Calu3 (cell line): ENCODE data around the gene SMIM44. TPM values are rescaled to one million over a fixed set of nuclear protein-coding genes. Genes with fewer than 3 reads are reported as not detected.

Source experiments
- BruUV-seq: library from RNA; stranded (reverse); fragments of 400-500 nt; replicated peaks from 2 replicates; lab custom pipeline; 2021; lab: Mats Ljungman, UMichigan
- CTCF ChIA-PET: fragments of 300-600 bp; sonication (Branson Sonifier 250); formaldehyde crosslinking; loops from one replicate; lab custom pipeline; 2022; ENCODE audit warnings: antibody characterized with exemption; lab: Charles Lee
- DNase-seq: peaks from one replicate; pipeline ENCODE4 v3.0.0; 2022
- H3K27ac Mint-ChIP-seq: one replicate; pipeline ENCODE4 v1.8.0; 2022; ENCODE audit warnings: mixed read lengths; ENCODE audit not compliant: unreplicated experiment
- H3K27me3 Mint-ChIP-seq: one replicate; pipeline ENCODE4 v1.8.0; 2022; ENCODE audit warnings: mixed read lengths; ENCODE audit not compliant: unreplicated experiment
- H3K36me3 Mint-ChIP-seq: one replicate; pipeline ENCODE4 v1.8.0; 2022; ENCODE audit warnings: mild to moderate bottlenecking, moderate library complexity, mixed read lengths; ENCODE audit not compliant: insufficient read depth, unreplicated experiment
- H3K4me1 Mint-ChIP-seq: one replicate; pipeline ENCODE4 v1.8.0; 2022; ENCODE audit warnings: mild to moderate bottlenecking, low read depth, mixed read lengths; ENCODE audit not compliant: unreplicated experiment
- H3K4me3 Mint-ChIP-seq: one replicate; pipeline ENCODE4 v1.8.0; 2022; ENCODE audit warnings: mild to moderate bottlenecking, low read depth, moderate library complexity, mixed read lengths; ENCODE audit not compliant: unreplicated experiment
- H3K9me3 Mint-ChIP-seq: one replicate; pipeline ENCODE4 v1.8.0; 2022; ENCODE audit warnings: low read depth, mixed read lengths; ENCODE audit not compliant: unreplicated experiment
- intact Hi-C: fragments of 100-400 bp; cut with micrococcal nuclease; formaldehyde crosslinking; loops from one replicate; pipeline ENCODE4 v1.10.0; 2022; ENCODE audit not compliant: unreplicated experiment
- total RNA-seq: library from RNA; stranded (reverse); gene quantifications from 2 replicates; pipeline ENCODE4 v1.2.3, GENCODE V29; 2022
- TF ChIP-seq, protein P1 (sequence below): fragments of 200-600 bp; IDR thresholded peaks from one replicate; pipeline ENCODE4 v1.8.0; 2022; ENCODE audit warnings: antibody characterized with exemption; ENCODE audit not compliant: unreplicated experiment

Gene SMIM44
- total RNA-seq, 1 experiment from 2014 or later = not detected

DNA sequence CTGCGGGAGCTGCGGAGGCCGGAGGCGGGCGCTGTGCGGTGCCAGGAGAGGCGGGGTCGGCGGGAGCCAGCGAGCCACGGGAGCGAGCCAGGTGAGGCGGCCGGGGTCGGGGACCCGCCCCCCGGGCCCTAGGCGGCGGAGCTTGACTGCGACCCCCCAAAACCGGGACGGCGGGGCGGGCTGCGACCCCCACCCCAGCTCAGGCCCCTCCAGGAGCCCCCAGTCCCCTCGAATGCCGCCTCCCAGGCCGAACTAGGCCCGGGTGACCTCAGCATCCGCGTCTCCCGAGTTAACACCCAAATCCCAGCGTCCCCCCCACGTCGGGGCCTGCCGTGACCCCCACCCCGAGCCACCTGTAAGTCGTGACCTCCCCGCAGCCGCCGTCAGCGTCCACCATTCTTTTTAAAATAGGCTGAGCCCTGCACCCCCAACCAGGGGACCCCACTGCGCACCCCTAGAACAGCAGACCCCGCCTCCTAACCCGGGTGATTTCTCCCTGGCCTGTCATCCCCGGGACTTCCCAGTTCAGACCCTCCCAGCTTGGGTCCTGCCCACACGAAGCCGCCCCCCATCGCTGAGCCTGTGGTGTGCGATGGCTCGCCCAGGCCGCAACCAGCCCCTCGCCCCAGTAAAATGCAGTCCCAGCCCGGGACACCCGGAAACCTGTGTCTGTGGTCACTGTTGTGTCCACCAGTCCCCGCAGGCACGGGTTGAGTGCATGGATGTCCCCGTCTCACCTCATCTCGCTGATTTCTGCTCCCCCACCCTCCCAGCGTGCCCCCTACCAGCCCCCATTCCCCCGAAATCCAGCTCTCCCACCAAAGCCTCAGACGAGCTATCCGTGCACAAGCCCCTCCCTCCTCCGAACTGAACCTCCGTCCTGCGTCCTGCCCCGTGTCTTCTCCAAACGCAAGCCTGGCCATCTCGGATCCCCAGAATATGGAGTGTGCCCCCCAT is 23.4 kb upstream of the SMIM44 start:
- no peaks in the 10 kb centered on the region for H3K27me3 Mint-ChIP-seq
- TF ChIP-seq, protein P1, sequence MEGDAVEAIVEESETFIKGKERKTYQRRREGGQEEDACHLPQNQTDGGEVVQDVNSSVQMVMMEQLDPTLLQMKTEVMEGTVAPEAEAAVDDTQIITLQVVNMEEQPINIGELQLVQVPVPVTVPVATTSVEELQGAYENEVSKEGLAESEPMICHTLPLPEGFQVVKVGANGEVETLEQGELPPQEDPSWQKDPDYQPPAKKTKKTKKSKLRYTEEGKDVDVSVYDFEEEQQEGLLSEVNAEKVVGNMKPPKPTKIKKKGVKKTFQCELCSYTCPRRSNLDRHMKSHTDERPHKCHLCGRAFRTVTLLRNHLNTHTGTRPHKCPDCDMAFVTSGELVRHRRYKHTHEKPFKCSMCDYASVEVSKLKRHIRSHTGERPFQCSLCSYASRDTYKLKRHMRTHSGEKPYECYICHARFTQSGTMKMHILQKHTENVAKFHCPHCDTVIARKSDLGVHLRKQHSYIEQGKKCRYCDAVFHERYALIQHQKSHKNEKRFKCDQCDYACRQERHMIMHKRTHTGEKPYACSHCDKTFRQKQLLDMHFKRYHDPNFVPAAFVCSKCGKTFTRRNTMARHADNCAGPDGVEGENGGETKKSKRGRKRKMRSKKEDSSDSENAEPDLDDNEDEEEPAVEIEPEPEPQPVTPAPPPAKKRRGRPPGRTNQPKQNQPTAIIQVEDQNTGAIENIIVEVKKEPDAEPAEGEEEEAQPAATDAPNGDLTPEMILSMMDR = no peak
- intact Hi-C loops = no loop called here
- peak overlapping the region; percentile 69 for H3K27ac Mint-ChIP-seq
- BruUV-seq = no TSS peak
- H3K4me1 Mint-ChIP-seq = peaks cover 8% of the 10 kb centered on the region
- peaks cover 28% of the 10 kb centered on the region for H3K36me3 Mint-ChIP-seq
- no peak for DNase-seq
- CTCF ChIA-PET = interaction anchor here (0.6 kb wide), 1 partner anchor 1065 kb away, joined by 5 read pairs; no protein-coding TSS in a partner anchor
- no peaks in the 10 kb centered on the region for H3K9me3 Mint-ChIP-seq
- H3K4me3 Mint-ChIP-seq = peak overlapping the region; percentile 92

DNA sequence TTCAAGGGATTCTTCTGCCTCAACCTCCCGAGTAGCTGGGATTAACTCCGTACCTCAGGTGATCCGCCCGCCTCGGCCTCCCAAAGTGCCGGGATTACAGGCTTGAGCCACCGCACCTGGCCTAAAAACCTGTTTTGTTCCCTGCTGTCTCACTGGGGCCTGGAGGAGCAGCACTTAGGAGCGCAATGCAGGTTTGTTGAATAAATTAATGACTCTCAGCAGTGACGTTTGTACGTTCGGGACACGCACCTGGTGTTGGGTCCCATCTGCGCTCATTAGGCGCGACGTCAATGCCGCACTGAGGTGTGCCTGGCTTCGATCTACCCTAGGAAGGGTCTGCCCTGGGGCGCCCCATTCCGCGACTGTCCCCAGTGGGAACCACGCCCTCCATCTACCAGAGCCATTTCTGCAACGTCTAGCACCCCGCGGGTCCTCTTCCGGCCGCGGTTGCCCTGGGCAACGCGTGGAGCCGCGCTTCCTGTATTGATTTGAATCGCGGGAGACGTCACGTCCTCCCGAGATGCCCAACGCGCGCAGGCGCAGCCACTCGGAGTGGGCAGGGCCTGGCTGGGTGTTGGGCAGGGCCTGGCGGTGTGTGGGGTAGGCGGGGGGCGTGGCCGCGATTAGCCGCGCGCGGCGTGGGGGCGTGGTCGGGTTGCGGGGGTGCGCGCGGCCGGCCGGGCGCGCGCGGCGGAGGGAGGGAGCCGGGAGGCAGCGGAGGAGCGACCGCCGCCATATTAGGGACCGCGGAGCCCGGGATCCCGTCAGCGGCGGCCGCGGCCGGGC is 22.6 kb upstream of the SMIM44 start, which contains the start of gene FZR1:
Gene FZR1, plus strand, starts transcription at position 714 of the 786 bp plus-strand sequence. CDS start 16,679 bp downstream, outside the sequence.
- peaks cover 8% of the 10 kb centered on the region for H3K4me1 Mint-ChIP-seq
- peaks cover 33% of the 10 kb centered on the region for H3K36me3 Mint-ChIP-seq
- peak; percentile 97 for DNase-seq
- H3K4me3 Mint-ChIP-seq = peak within 1 kb of the TSS; percentile 92
- intact Hi-C loops = no loop called here
- H3K27ac Mint-ChIP-seq = peak within 1 kb of the TSS; percentile 92
- TF ChIP-seq, protein P1 = no peak
- CTCF ChIA-PET = no interaction called here
- no peaks in the 10 kb centered on the region for H3K27me3 Mint-ChIP-seq
- no peaks in the 10 kb centered on the region for H3K9me3 Mint-ChIP-seq
- TSS peak; percentile 89 for BruUV-seq

DNA sequence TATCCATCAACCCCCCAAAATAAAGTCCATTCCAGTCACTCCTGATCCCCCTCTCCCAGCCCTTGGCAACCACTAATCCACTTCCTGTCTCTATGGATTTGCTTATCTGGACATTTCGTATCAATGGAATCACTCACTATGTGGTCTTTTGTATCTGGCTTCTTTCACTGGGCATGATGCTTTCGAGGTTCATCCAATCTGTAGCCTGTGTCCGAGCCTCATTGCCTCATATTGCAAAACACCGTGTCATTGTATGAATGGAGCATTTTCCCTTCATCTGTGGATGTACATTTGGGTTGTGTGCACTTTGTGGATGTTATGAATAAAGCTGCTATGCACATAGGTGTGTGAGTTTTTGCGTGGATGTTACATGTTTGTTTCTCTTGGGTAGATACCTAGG is 21.5 kb upstream of the SMIM44 start:
- BruUV-seq = no TSS peak
- DNase-seq = no peak
- Mint-ChIP-seq H3K27me3 (no peaks in the 10 kb centered on the region), H3K4me1 (peaks cover 8% of the 10 kb centered on the region), H3K4me3 (peak overlapping the region; percentile 92), H3K36me3 (peaks cover 44% of the 10 kb centered on the region), H3K9me3 (no peaks in the 10 kb centered on the region), H3K27ac (peak overlapping the region; percentile 56)
- CTCF ChIA-PET = no interaction called here
- intact Hi-C loops = no loop called here
- TF ChIP-seq, protein P1 = no peak

DNA sequence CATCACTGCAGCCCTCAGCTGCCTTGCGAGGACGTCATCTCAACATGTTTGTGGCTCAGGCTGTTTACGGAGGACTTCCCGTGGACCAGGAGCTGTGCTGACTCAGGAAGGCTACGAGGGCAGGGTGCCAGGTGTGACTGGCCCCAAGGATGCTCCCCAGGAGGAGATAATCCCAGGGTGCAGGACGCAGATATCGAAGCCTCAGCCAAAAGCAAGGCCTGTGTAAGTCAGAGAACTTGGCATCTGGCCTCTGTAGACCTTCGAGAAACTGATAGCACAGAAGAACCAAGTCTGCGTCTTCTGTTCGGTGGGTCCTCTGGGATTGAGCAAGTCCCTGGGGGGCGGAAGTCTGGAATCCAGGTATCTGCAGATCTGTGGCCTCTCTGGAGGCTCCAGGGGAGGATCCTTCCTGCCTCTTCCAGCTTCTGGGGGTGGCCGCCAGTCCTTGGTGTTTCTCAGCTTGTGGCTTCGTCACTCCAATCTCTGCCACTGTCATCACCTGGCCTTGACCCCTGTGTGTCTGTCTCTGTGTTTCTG is 19.9 kb upstream of the SMIM44 start:
- Mint-ChIP-seq H3K36me3 (peaks cover 39% of the 10 kb centered on the region), H3K4me3 (no peak overlapping the region), H3K9me3 (no peaks in the 10 kb centered on the region), H3K27me3 (no peaks in the 10 kb centered on the region), H3K4me1 (no peaks in the 10 kb centered on the region), H3K27ac (no peak overlapping the region)
- CTCF ChIA-PET = no interaction called here
- TF ChIP-seq, protein P1 = no peak
- intact Hi-C loops = no loop called here
- no TSS peak for BruUV-seq
- no peak for DNase-seq
